Neural cell (in vitro differentiated cells): ENCODE measurements around the gene ACVR1. TPM values are rescaled to one million over a fixed set of nuclear protein-coding genes. Genes with fewer than 3 reads are reported as not detected.

ENCODE experiments used
- H2AFZ ChIP-seq: fragments of 200-600, 300-800 bp; sonication (generic), shearing (Covaris generic); 2 replicates; pipeline ENCODE4 v1.6.0; 2014; ENCODE audit warnings: low read depth, mild to moderate bottlenecking, antibody characterized with exemption, low read length, moderate library complexity
- H3F3A ChIP-seq: fragments of 200-600 bp; shearing (Covaris generic); 2 replicates; pipeline ENCODE4 v1.6.1; 2016; ENCODE audit warnings: mild to moderate bottlenecking, moderate library complexity, mixed read lengths, antibody characterized with exemption, low read length; ENCODE audit not compliant: insufficient read depth, poor library complexity, severe bottlenecking
- H3K27ac ChIP-seq: fragments of 200-600, 300-800 bp; sonication (generic), shearing (Covaris generic); 2 replicates; pipeline ENCODE4 v1.5.1; 2014; ENCODE audit warnings: mild to moderate bottlenecking, low read length, moderate library complexity
- H3K27me3 ChIP-seq: fragments of 300-800, 200-600 bp; sonication (generic), shearing (Covaris generic); 2 replicates; pipeline ENCODE4 v1.6.0; 2014; ENCODE audit warnings: mild to moderate bottlenecking, low read depth, low read length, moderate library complexity; ENCODE audit not compliant: insufficient read depth
- H3K36me3 ChIP-seq: fragments of 300-800, 200-600 bp; sonication (generic), shearing (Covaris generic); 2 replicates; pipeline ENCODE4 v1.5.1; 2014; ENCODE audit warnings: mild to moderate bottlenecking, antibody characterized with exemption, low read length, moderate library complexity; ENCODE audit not compliant: insufficient read depth
- H3K4me2 ChIP-seq: fragments of 300-800, 200-600 bp; sonication (generic), shearing (Covaris generic); 2 replicates; pipeline ENCODE4 v1.6.0; 2014; ENCODE audit warnings: mild to moderate bottlenecking, low read length
- H3K4me3 ChIP-seq: fragments of 300-800, 200-600 bp; sonication (generic), shearing (Covaris generic); 2 replicates; pipeline ENCODE4 v1.5.1; 2014; ENCODE audit warnings: mild to moderate bottlenecking, low read length, moderate library complexity
- H3K79me2 ChIP-seq: fragments of 200-600 bp; shearing (Covaris generic); replicated peaks from 2 replicates; pipeline ENCODE4 v1.6.0; 2014; ENCODE audit warnings: mild to moderate bottlenecking, low read length, moderate library complexity; ENCODE audit not compliant: insufficient read depth
- H3K9ac ChIP-seq: fragments of 300-800, 200-600 bp; sonication (generic), shearing (Covaris generic); 2 replicates; pipeline ENCODE4 v1.6.1; 2016; ENCODE audit warnings: mild to moderate bottlenecking, low read length, mixed read lengths
- H3K9me2 ChIP-seq: fragments of 200-600 bp; shearing (Covaris generic); 2 replicates; pipeline ENCODE4 v1.6.1; 2016; ENCODE audit warnings: mild to moderate bottlenecking, low read length, mixed read lengths; ENCODE audit not compliant: insufficient read depth
- H3K9me3 ChIP-seq: fragments of 200-600, 300-800 bp; sonication (generic), shearing (Covaris generic); 2 replicates; pipeline ENCODE4 v1.6.1; 2016; ENCODE audit warnings: mild to moderate bottlenecking, mixed run types, low read length, moderate library complexity, mixed read lengths
- H4K20me1 ChIP-seq: fragments of 200-600 bp; shearing (Covaris generic); 2 replicates; pipeline ENCODE4 v1.6.1; 2016; ENCODE audit warnings: mild to moderate bottlenecking, mixed run types; ENCODE audit not compliant: insufficient read depth
- EP300 ChIP-seq: fragments of 450-650 bp; conservative IDR thresholded peaks from 2 replicates; pipeline ENCODE4 v1.6.1; 2014; ENCODE audit warnings: antibody characterized with exemption, mild to moderate bottlenecking, moderate library complexity; ENCODE audit not compliant: poor library complexity, severe bottlenecking
- EZH2 ChIP-seq: fragments of 200-600, 300-800 bp; shearing (Covaris generic), sonication (generic); IDR thresholded peaks from 2 replicates; pipeline ENCODE4 v1.6.1; 2014; ENCODE audit warnings: antibody characterized with exemption, low read length, borderline replicate concordance, mild to moderate bottlenecking; ENCODE audit not compliant: insufficient read depth, poor library complexity, severe bottlenecking
- MXI1 ChIP-seq: fragments of 450-650 bp; conservative IDR thresholded peaks from 2 replicates; pipeline ENCODE4 v1.6.1; 2014; ENCODE audit warnings: antibody characterized with exemption, mild to moderate bottlenecking; ENCODE audit not compliant: poor library complexity, severe bottlenecking
- POLR2AphosphoS5 ChIP-seq: IDR thresholded peaks from 2 replicates; pipeline ENCODE4 v1.6.1; 2012
- RAD21 ChIP-seq: fragments of 450-650 bp; conservative IDR thresholded peaks from 2 replicates; pipeline ENCODE4 v1.6.1; 2014; ENCODE audit warnings: antibody characterized with exemption, mild to moderate bottlenecking, moderate library complexity
- SMC3 ChIP-seq: fragments of 450-650 bp; conservative IDR thresholded peaks from 2 replicates; pipeline ENCODE4 v1.6.1; 2014; ENCODE audit warnings: antibody characterized with exemption, mild to moderate bottlenecking, moderate library complexity; ENCODE audit not compliant: poor library complexity
- TAF1 ChIP-seq: IDR thresholded peaks from 2 replicates; pipeline ENCODE4 v1.6.1; 2012; ENCODE audit warnings: low read depth
- polyA plus RNA-seq: library from polyadenylated mRNA; depleted of rRNA; stranded (reverse); fragments of >200 nt; gene quantifications from 2 replicates; pipeline ENCODE4 v1.2.3, GENCODE V29; 2014
- TF ChIP-seq, protein P1 (sequence below): IDR thresholded peaks from 2 replicates; pipeline ENCODE4 v1.6.1; 2012; ENCODE audit warnings: borderline replicate concordance
- TF ChIP-seq, protein P2 (sequence below): fragments of 450-650 bp; IDR thresholded peaks from 2 replicates; pipeline ENCODE4 v1.5.1; 2014; ENCODE audit warnings: antibody characterized with exemption, mild to moderate bottlenecking, moderate library complexity; ENCODE audit not compliant: poor library complexity, severe bottlenecking

ACVR1 gene
- polyA plus RNA-seq, 1 donor from 2014 or later = 4.0 TPM

DNA sequence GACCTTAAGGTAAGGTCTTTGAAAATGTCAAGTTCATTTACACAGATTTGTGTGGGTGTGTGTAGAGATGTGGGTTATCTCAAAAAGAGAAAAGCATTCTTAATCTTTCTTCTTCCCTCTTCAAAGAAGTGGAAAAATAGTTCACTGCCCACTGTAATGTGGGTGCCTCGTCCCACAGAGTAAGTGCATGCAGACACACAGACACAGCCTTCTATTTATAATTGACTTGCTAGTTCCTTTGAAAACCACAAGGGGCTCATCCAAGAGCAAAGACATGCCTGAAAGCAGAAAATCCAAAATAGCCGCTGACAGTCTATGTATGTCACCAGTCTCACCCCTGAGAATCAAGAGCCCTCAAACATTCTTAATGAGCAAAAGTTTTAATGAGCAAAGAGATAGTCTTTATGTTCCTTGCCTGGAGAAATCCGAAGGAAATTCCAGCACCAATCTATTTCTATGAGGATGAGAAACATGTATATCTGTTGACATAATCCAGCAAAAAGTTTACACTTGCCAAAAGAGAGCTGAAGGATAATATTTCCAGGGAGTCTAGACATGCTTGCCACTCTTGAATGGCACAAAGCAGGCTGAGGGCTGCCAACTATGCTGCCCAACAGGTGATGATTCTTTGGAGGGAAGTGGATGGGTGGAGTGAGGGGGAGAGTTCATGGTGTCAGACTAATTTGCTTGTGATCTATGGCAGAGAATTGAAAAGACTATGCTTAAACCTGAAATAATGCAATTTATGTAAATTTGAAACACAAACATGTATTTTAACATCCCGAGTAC, 93.9 kb downstream of the ACVR1 start:
- Histone ChIP-seq H3K9ac (no peak overlapping the region), H3K36me3 (no peaks in the 10 kb centered on the region), H3K79me2 (no peaks in the 10 kb centered on the region), H2AFZ (no peak overlapping the region), H3K4me3 (no peak overlapping the region), H3K27me3 (no peaks in the 10 kb centered on the region), H3K27ac (no peak overlapping the region), H3F3A (no peaks in the 10 kb centered on the region), H3K9me3 (no peaks in the 10 kb centered on the region), H3K4me2 (no peak overlapping the region), H4K20me1 (no peaks in the 10 kb centered on the region), H3K9me2 (no peaks in the 10 kb centered on the region)
- TF ChIP-seq, protein P1, sequence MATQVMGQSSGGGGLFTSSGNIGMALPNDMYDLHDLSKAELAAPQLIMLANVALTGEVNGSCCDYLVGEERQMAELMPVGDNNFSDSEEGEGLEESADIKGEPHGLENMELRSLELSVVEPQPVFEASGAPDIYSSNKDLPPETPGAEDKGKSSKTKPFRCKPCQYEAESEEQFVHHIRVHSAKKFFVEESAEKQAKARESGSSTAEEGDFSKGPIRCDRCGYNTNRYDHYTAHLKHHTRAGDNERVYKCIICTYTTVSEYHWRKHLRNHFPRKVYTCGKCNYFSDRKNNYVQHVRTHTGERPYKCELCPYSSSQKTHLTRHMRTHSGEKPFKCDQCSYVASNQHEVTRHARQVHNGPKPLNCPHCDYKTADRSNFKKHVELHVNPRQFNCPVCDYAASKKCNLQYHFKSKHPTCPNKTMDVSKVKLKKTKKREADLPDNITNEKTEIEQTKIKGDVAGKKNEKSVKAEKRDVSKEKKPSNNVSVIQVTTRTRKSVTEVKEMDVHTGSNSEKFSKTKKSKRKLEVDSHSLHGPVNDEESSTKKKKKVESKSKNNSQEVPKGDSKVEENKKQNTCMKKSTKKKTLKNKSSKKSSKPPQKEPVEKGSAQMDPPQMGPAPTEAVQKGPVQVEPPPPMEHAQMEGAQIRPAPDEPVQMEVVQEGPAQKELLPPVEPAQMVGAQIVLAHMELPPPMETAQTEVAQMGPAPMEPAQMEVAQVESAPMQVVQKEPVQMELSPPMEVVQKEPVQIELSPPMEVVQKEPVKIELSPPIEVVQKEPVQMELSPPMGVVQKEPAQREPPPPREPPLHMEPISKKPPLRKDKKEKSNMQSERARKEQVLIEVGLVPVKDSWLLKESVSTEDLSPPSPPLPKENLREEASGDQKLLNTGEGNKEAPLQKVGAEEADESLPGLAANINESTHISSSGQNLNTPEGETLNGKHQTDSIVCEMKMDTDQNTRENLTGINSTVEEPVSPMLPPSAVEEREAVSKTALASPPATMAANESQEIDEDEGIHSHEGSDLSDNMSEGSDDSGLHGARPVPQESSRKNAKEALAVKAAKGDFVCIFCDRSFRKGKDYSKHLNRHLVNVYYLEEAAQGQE = no peak
- TF ChIP-seq SMC3 = no peak
- TF ChIP-seq TAF1 = no peak
- TF ChIP-seq, protein P2, sequence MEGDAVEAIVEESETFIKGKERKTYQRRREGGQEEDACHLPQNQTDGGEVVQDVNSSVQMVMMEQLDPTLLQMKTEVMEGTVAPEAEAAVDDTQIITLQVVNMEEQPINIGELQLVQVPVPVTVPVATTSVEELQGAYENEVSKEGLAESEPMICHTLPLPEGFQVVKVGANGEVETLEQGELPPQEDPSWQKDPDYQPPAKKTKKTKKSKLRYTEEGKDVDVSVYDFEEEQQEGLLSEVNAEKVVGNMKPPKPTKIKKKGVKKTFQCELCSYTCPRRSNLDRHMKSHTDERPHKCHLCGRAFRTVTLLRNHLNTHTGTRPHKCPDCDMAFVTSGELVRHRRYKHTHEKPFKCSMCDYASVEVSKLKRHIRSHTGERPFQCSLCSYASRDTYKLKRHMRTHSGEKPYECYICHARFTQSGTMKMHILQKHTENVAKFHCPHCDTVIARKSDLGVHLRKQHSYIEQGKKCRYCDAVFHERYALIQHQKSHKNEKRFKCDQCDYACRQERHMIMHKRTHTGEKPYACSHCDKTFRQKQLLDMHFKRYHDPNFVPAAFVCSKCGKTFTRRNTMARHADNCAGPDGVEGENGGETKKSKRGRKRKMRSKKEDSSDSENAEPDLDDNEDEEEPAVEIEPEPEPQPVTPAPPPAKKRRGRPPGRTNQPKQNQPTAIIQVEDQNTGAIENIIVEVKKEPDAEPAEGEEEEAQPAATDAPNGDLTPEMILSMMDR = no peak
- no peak for TF ChIP-seq RAD21
- no peak for TF ChIP-seq POLR2AphosphoS5
- no peak for TF ChIP-seq EP300
- TF ChIP-seq MXI1 = no peak
- no peak for TF ChIP-seq EZH2

DNA sequence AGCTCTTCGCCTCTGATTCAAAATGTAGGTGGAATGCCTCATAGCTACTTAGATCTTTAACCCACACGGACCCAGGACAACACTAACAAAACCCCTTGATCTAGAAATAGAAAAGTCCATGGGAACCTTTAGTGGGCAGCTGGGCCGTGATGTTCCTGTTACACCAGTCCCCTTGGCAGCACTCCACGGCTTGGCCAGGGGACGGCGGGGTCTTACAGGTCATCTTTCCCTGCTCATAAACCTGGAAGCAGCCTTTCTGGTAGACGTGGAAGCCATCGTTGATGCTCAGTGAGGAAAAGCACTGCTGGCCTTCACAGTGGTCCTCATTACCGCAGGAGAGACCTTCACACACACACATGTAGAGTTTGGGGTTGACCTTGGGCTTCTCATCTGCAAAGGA, 95.9 kb downstream of the ACVR1 start:
- no peak overlapping the region for H3K27ac ChIP-seq
- H3K9me2 ChIP-seq = no peaks in the 10 kb centered on the region
- no peaks in the 10 kb centered on the region for H3K79me2 ChIP-seq
- H3K27me3 ChIP-seq = no peaks in the 10 kb centered on the region
- no peak overlapping the region for H3K9ac ChIP-seq
- H4K20me1 ChIP-seq = no peaks in the 10 kb centered on the region
- no peaks in the 10 kb centered on the region for H3F3A ChIP-seq
- TF ChIP-seq, protein P2 = no peak
- no peak for TF ChIP-seq TAF1
- no peak for TF ChIP-seq MXI1
- TF ChIP-seq POLR2AphosphoS5 = no peak
- no peak for TF ChIP-seq EZH2
- no peak for TF ChIP-seq SMC3
- TF ChIP-seq, protein P1 = no peak
- TF ChIP-seq RAD21 = no peak
- no peak for TF ChIP-seq EP300
- no peak overlapping the region for H3K4me2 ChIP-seq
- no peak overlapping the region for H3K4me3 ChIP-seq
- no peaks in the 10 kb centered on the region for H3K36me3 ChIP-seq
- H2AFZ ChIP-seq = no peak overlapping the region
- H3K9me3 ChIP-seq = no peaks in the 10 kb centered on the region
